Measurements from ENCODE around the gene ARMCX5. TPM values are rescaled to one million over a fixed set of nuclear protein-coding genes. Genes with fewer than 3 reads are reported as not detected.

The ARMCX5 gene
- total RNA-seq, 1 experiment from 2014 or later: 22.4 TPM

DNA sequence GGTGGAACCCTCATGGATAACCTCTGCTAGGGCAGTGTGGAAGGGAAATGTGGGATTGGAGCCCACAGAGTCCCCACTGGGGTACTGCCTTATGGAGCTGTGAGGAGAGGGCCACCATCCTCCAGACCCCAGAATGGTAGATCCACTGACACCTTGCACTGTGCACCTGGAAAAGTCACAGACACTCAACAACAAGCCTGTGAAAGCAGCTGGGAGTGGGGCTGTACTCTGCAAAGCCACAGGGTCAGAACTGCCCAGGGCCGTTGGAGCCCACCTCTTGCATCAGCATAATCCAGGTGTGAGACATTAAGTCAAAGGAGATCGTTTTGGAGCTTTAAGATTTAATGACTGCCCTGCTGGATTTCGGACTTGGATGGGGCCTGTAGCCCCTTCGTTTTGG is 11.6 kb downstream of the ARMCX5 start:
- Mint-ChIP-seq H3K27me3 (ENCODE audit: unreplicated experiment) (no peaks in the 10 kb centered on the region), H3K9me3 (ENCODE audit: low read depth, unreplicated experiment) (peaks cover 4% of the 10 kb centered on the region), H3K27ac (ENCODE audit: unreplicated experiment) (no peak overlapping the region), H3K36me3 (ENCODE audit: insufficient read depth, unreplicated experiment) (no peaks in the 10 kb centered on the region), H3K4me3 (ENCODE audit: low read depth, unreplicated experiment) (no peak overlapping the region), H3K4me1 (ENCODE audit: low read depth, unreplicated experiment) (no peaks in the 10 kb centered on the region)
- intact Hi-C loops (cut with micrococcal nuclease; ENCODE audit: unreplicated experiment): loop anchor here (10.0 kb wide), 1 partner anchor 84 kb away; no protein-coding TSS in a partner anchor
- CTCF ChIA-PET: no interaction called here
- BruUV-seq (replicated peaks): no TSS peak
- DNase-seq: no peak
- TF ChIP-seq, protein P1, sequence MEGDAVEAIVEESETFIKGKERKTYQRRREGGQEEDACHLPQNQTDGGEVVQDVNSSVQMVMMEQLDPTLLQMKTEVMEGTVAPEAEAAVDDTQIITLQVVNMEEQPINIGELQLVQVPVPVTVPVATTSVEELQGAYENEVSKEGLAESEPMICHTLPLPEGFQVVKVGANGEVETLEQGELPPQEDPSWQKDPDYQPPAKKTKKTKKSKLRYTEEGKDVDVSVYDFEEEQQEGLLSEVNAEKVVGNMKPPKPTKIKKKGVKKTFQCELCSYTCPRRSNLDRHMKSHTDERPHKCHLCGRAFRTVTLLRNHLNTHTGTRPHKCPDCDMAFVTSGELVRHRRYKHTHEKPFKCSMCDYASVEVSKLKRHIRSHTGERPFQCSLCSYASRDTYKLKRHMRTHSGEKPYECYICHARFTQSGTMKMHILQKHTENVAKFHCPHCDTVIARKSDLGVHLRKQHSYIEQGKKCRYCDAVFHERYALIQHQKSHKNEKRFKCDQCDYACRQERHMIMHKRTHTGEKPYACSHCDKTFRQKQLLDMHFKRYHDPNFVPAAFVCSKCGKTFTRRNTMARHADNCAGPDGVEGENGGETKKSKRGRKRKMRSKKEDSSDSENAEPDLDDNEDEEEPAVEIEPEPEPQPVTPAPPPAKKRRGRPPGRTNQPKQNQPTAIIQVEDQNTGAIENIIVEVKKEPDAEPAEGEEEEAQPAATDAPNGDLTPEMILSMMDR (IDR thresholded peaks at IDR 0.05; ENCODE audit: unreplicated experiment): no peak

DNA sequence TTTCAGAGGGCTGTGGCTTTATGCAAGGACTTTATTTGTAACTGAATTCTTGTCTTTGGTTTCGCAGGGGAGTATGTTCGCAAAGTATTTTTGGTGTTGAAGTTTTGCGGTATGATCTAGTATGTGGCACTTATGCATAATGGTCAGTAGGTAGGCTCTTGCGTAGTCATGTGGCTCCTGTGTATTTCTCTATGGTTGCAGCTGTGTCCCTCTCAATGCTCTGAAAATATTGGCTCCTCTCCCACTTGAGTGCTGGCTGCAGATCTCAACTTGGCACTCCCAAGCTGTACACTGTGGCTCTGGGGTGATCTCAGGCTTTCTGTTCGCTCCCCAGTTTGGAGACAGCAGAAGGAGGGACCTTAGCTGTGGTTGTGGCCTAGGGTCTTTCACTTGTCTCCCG is 24.8 kb downstream of the ARMCX5 start:
- H3K4me3 Mint-ChIP-seq (ENCODE audit: low read depth, unreplicated experiment): no peak overlapping the region
- H3K9me3 Mint-ChIP-seq (ENCODE audit: low read depth, unreplicated experiment): peaks cover 4% of the 10 kb centered on the region
- H3K27me3 Mint-ChIP-seq (ENCODE audit: unreplicated experiment): no peaks in the 10 kb centered on the region
- no peaks in the 10 kb centered on the region for H3K36me3 Mint-ChIP-seq (ENCODE audit: insufficient read depth, unreplicated experiment)
- BruUV-seq (replicated peaks): no TSS peak
- intact Hi-C loops (cut with micrococcal nuclease; ENCODE audit: unreplicated experiment): no loop called here
- CTCF ChIA-PET: no interaction called here
- TF ChIP-seq, protein P1 (IDR thresholded peaks at IDR 0.05; ENCODE audit: unreplicated experiment): no peak
- DNase-seq: no peak
- no peaks in the 10 kb centered on the region for H3K4me1 Mint-ChIP-seq (ENCODE audit: low read depth, unreplicated experiment)
- no peak overlapping the region for H3K27ac Mint-ChIP-seq (ENCODE audit: unreplicated experiment)

DNA sequence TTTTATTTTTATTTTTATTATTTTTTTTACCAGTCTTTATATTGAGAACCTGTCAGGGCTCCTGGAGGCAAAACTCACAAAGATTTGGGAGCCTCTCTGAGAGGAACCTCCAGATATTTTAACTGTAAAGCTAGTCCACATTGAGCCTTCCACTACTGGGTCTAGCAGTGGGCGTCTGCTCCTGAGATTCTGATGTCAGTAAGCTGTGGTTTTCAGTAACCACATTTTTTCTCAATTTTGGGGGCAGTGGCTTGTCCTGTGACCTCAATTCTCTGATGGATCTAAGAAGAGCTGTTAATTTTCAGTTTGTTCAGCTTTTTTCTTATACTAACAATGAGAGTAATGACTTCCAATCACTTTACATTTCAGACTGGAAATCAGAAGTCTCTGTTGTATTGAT is 28.3 kb downstream of the ARMCX5 start:
- intact Hi-C loops (cut with micrococcal nuclease; ENCODE audit: unreplicated experiment): no loop called here

DNA sequence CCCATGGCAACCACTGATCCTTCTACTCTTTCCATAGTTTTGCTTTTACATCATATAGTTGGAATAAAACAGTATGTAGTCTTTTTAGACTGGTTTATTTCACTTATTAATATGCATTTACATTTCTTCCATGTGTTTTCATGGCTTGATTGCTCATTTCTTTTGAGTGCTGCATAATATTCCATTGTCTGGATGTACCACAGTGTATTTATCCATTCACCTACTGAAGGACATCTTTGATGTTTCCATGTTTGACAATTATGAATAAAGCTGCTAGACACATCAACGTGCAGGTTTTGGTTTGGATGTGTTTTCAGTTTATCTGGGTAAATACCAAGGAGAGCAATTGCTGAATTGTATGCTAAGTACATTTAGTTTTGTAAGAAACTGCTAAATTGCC is 38.2 kb downstream of the ARMCX5 start:
- no peak overlapping the region for H3K27ac Mint-ChIP-seq (ENCODE audit: unreplicated experiment)
- no peaks in the 10 kb centered on the region for H3K27me3 Mint-ChIP-seq (ENCODE audit: unreplicated experiment)
- H3K36me3 Mint-ChIP-seq (ENCODE audit: insufficient read depth, unreplicated experiment): no peaks in the 10 kb centered on the region
- peaks cover 8% of the 10 kb centered on the region for H3K9me3 Mint-ChIP-seq (ENCODE audit: low read depth, unreplicated experiment)
- no TSS peak for BruUV-seq (replicated peaks)
- intact Hi-C loops (cut with micrococcal nuclease; ENCODE audit: unreplicated experiment): no loop called here
- TF ChIP-seq, protein P1 (IDR thresholded peaks at IDR 0.05; ENCODE audit: unreplicated experiment): no peak
- no peak overlapping the region for H3K4me3 Mint-ChIP-seq (ENCODE audit: low read depth, unreplicated experiment)
- CTCF ChIA-PET: no interaction called here
- H3K4me1 Mint-ChIP-seq (ENCODE audit: low read depth, unreplicated experiment): no peaks in the 10 kb centered on the region
- no peak for DNase-seq

More for the DNA sequence above, 28.3 kb downstream of the ARMCX5 start:
- CTCF ChIA-PET: no interaction called here
- Mint-ChIP-seq H3K27me3 (ENCODE audit: unreplicated experiment) (no peaks in the 10 kb centered on the region), H3K27ac (ENCODE audit: unreplicated experiment) (no peak overlapping the region), H3K36me3 (ENCODE audit: insufficient read depth, unreplicated experiment) (no peaks in the 10 kb centered on the region), H3K9me3 (ENCODE audit: low read depth, unreplicated experiment) (no peaks in the 10 kb centered on the region), H3K4me3 (ENCODE audit: low read depth, unreplicated experiment) (no peak overlapping the region), H3K4me1 (ENCODE audit: low read depth, unreplicated experiment) (no peaks in the 10 kb centered on the region)
- TF ChIP-seq, protein P1 (IDR thresholded peaks at IDR 0.05; ENCODE audit: unreplicated experiment): no peak
- BruUV-seq (replicated peaks): no TSS peak
- DNase-seq: no peak

DNA sequence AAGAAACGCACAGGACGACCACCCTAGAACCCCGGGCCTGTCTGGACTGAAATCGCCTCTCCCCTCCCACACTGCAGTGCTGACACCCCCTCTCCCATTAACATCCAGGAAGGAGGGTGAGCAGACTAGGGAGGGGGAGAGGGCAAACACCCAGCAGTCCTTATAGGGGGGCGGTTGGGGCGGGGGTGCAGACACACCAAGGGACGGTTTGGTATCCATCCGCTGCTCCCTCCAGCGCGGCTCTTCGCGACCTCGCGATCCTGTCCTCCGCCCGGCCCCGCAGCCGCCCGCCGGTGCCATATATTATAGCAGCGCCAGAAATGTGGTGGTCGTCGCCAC is 51.6 kb downstream of the ARMCX5 start:
- CTCF ChIA-PET: no interaction called here
- intact Hi-C loops (cut with micrococcal nuclease; ENCODE audit: unreplicated experiment): no loop called here
- Mint-ChIP-seq H3K36me3 (ENCODE audit: insufficient read depth, unreplicated experiment) (peaks cover 8% of the 10 kb centered on the region), H3K4me3 (ENCODE audit: low read depth, unreplicated experiment) (no peak overlapping the region), H3K27me3 (ENCODE audit: unreplicated experiment) (no peaks in the 10 kb centered on the region), H3K4me1 (ENCODE audit: low read depth, unreplicated experiment) (no peaks in the 10 kb centered on the region), H3K9me3 (ENCODE audit: low read depth, unreplicated experiment) (no peaks in the 10 kb centered on the region), H3K27ac (ENCODE audit: unreplicated experiment) (no peak overlapping the region)
- TF ChIP-seq, protein P1 (IDR thresholded peaks at IDR 0.05; ENCODE audit: unreplicated experiment): no peak
- no peak for DNase-seq
- no TSS peak for BruUV-seq (replicated peaks)
